CMK (cell line): Measurements from ENCODE around the gene TMEM218.

ENCODE experiments used
- DNase-seq: peaks from one replicate; pipeline ENCODE4 v3.0.0-alpha.2; 2010; ENCODE audit warnings: low read depth

TMEM218 gene

GRCh38 chr11:125129316-125129993 is 18.0 kb upstream of the TMEM218 start:
- no peak for DNase-seq

- no peak for DNase-seq
Observed at GRCh38 chr11:125128450-125128849, 17.0 kb upstream of the TMEM218 start.

- DNase-seq: no peak
Observed at GRCh38 chr11:125124618-125124992, 13.2 kb upstream of the TMEM218 start.

- peak; percentile 63 for DNase-seq
Observed at GRCh38 chr11:125123947-125124617, 12.7 kb upstream of the TMEM218 start.

- no peak for DNase-seq
Observed at GRCh38 chr11:125123194-125123946, 11.9 kb upstream of the TMEM218 start.

- DNase-seq: no peak
Observed at GRCh38 chr11:125117429-125117828, 6.0 kb upstream of the TMEM218 start.

GRCh38 chr11:125114518-125114917 is 3.1 kb upstream of the TMEM218 start:
- DNase-seq: no peak

- DNase-seq: no peak
Observed at GRCh38 chr11:125112208-125112604, 780 bp upstream of the TMEM218 start.

GRCh38 chr11:125111001-125111342 is 454 bp downstream of the TMEM218 start:
- DNase-seq: no peak

- no peak for DNase-seq
Observed at GRCh38 chr11:125110506-125110905, 920 bp downstream of the TMEM218 start.

- DNase-seq: no peak
Observed at GRCh38 chr11:125108469-125108868, 3.0 kb downstream of the TMEM218 start.

- DNase-seq: no peak
Observed at GRCh38 chr11:125105926-125106325, 5.5 kb downstream of the TMEM218 start.

- no peak for DNase-seq
Observed at GRCh38 chr11:125102510-125102909, 8.9 kb downstream of the TMEM218 start.

- DNase-seq: no peak
Observed at GRCh38 chr11:125102025-125102424, 9.4 kb downstream of the TMEM218 start.

GRCh38 chr11:125101596-125101995 is 9.8 kb downstream of the TMEM218 start:
- DNase-seq: no peak

GRCh38 chr11:125100136-125100535 is 11.3 kb downstream of the TMEM218 start:
- DNase-seq: no peak

GRCh38 chr11:125094731-125095130 is 16.7 kb downstream of the TMEM218 start:
- DNase-seq: no peak

GRCh38 chr11:125093502-125093901 is 17.9 kb downstream of the TMEM218 start:
- DNase-seq: no peak

- no peak for DNase-seq
Observed at GRCh38 chr11:125092669-125093068, 18.8 kb downstream of the TMEM218 start.

- no peak for DNase-seq
Observed at GRCh38 chr11:125091877-125092664, 19.4 kb downstream of the TMEM218 start.

GRCh38 chr11:125091247-125091876 is 20.1 kb downstream of the TMEM218 start:
- peak; percentile 65 for DNase-seq

- DNase-seq: no peak
Observed at GRCh38 chr11:125090816-125091215, 20.6 kb downstream of the TMEM218 start.
